Neural progenitor cell (in vitro differentiated cells): ENCODE results near the gene RRBP1. TPM values are rescaled to one million over a fixed set of nuclear protein-coding genes. Genes with fewer than 3 reads are reported as not detected.

Experiments
- DNase-seq: peaks from one replicate; pipeline ENCODE4 v3.0.0-alpha.2; 2016; ENCODE audit warnings: low spot score
- H2AFZ ChIP-seq: fragments of 200-600 bp; sonication (generic); replicated peaks from 2 replicates; pipeline ENCODE4 v1.6.1; 2016; ENCODE audit warnings: antibody characterized with exemption
- H3F3A ChIP-seq: fragments of 200-600 bp; sonication (generic); 2 replicates; pipeline ENCODE4 v1.6.1; 2016; ENCODE audit warnings: antibody characterized with exemption, low read depth
- H3K27ac ChIP-seq: fragments of 200-600 bp; sonication (generic); 2 replicates; pipeline ENCODE4 v1.5.1; 2016; ENCODE audit warnings: mild to moderate bottlenecking
- H3K27me3 ChIP-seq: fragments of 200-600 bp; sonication (generic); 2 replicates; pipeline ENCODE4 v1.6.1; 2016; ENCODE audit warnings: mild to moderate bottlenecking, moderate library complexity
- H3K36me3 ChIP-seq: fragments of 200-600 bp; sonication (generic); 2 replicates; pipeline ENCODE4 v1.5.1; 2016
- H3K4me1 ChIP-seq: fragments of 200-600 bp; sonication (generic); 2 replicates; pipeline ENCODE4 v1.6.1; 2016; ENCODE audit warnings: mixed run types
- H3K4me2 ChIP-seq: fragments of 200-600 bp; sonication (generic); 2 replicates; pipeline ENCODE4 v1.6.1; 2016
- H3K4me3 ChIP-seq: fragments of 200-600 bp; sonication (generic); 2 replicates; pipeline ENCODE4 v1.5.1; 2016
- H3K79me2 ChIP-seq: fragments of 200-600 bp; sonication (generic); 2 replicates; pipeline ENCODE4 v1.6.1; 2016; ENCODE audit warnings: low read depth
- H3K9ac ChIP-seq: fragments of 200-600 bp; sonication (generic); 2 replicates; pipeline ENCODE4 v1.6.1; 2016
- H3K9me3 ChIP-seq: fragments of 200-600 bp; sonication (generic); 2 replicates; pipeline ENCODE4 v1.5.1; 2016; ENCODE audit warnings: low read depth
- H4K20me1 ChIP-seq: fragments of 200-600 bp; sonication (generic); 2 replicates; pipeline ENCODE4 v1.6.1; 2016; ENCODE audit warnings: low read depth
- H3K27ac Mint-ChIP-seq: 3 replicates; pipeline ENCODE4 v1.8.0; 2021; ENCODE audit warnings: mixed read lengths
- H3K27me3 Mint-ChIP-seq: 2 replicates; pipeline ENCODE4 v1.8.0; 2022; ENCODE audit warnings: low read depth, mild to moderate bottlenecking, inconsistent platforms, moderate library complexity, mixed read lengths; ENCODE audit not compliant: insufficient read depth
- H3K36me3 Mint-ChIP-seq: 3 replicates; pipeline ENCODE4 v1.8.0; 2021; ENCODE audit warnings: mixed read lengths
- H3K4me1 Mint-ChIP-seq: 3 replicates; pipeline ENCODE4 v1.8.0; 2021; ENCODE audit warnings: mixed read lengths
- H3K4me3 Mint-ChIP-seq: 3 replicates; pipeline ENCODE4 v1.8.0; 2021; ENCODE audit warnings: mild to moderate bottlenecking, moderate library complexity, mixed read lengths
- H3K9me3 Mint-ChIP-seq: 3 replicates; pipeline ENCODE4 v1.8.0; 2020; ENCODE audit warnings: mixed read lengths
- EZH2 ChIP-seq: fragments of 200-600 bp; sonication (generic); IDR thresholded peaks from 2 replicates; pipeline ENCODE4 v1.6.1; 2017; ENCODE audit warnings: antibody characterized with exemption, mild to moderate bottlenecking, moderate library complexity
- EZH2phosphoT487 ChIP-seq: fragments of 200-600 bp; sonication (generic); IDR thresholded peaks from 2 replicates; pipeline ENCODE4 v1.6.1; 2017; ENCODE audit warnings: antibody characterized with exemption
- total RNA-seq: library from RNA; depleted of rRNA; stranded (reverse); fragments of >200 nt; gene quantifications from 2 replicates; pipeline ENCODE4 v1.2.3, GENCODE V29; 2015; ENCODE audit warnings: low replicate concordance
- TF ChIP-seq, protein P1 (sequence below): fragments of 200-600 bp; sonication (generic); IDR thresholded peaks from 2 replicates; pipeline ENCODE4 v1.5.1; 2017; ENCODE audit warnings: antibody characterized with exemption, mild to moderate bottlenecking

The RRBP1 gene
- total RNA-seq, 1 donor from 2014 or later: 18.2 TPM

DNA sequence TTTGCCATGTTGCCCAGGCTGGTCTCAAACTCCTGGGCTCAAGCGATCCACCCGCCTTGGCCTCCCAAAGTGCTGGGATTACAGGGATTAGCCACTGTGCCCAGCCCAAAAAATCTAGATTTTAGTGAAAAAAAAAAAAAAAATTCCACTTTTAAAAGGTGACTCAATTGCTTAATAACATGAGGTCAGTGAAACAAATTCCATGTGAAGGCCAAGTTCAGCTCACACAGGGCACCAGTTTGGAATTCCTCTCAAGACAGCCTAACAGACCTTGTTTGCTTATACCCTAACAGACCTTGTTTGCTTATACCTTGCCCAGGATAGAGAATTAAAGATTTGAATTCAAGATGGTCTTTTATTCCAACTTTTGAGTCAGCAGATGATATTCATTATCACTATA is 5.1 kb downstream of the RRBP1 start:
- Mint-ChIP-seq H3K4me3 (no peak overlapping the region), H3K4me1 (peaks cover 14% of the 10 kb centered on the region), H3K9me3 (no peaks in the 10 kb centered on the region), H3K36me3 (peaks cover 15% of the 10 kb centered on the region), H3K27ac (no peak overlapping the region), H3K27me3 (peaks cover 7% of the 10 kb centered on the region)
- H2AFZ ChIP-seq: no peak overlapping the region
- no peaks in the 10 kb centered on the region for H3K27me3 ChIP-seq
- no peak overlapping the region for H3K27ac ChIP-seq
- no peak for TF ChIP-seq EZH2
- TF ChIP-seq, protein P1, sequence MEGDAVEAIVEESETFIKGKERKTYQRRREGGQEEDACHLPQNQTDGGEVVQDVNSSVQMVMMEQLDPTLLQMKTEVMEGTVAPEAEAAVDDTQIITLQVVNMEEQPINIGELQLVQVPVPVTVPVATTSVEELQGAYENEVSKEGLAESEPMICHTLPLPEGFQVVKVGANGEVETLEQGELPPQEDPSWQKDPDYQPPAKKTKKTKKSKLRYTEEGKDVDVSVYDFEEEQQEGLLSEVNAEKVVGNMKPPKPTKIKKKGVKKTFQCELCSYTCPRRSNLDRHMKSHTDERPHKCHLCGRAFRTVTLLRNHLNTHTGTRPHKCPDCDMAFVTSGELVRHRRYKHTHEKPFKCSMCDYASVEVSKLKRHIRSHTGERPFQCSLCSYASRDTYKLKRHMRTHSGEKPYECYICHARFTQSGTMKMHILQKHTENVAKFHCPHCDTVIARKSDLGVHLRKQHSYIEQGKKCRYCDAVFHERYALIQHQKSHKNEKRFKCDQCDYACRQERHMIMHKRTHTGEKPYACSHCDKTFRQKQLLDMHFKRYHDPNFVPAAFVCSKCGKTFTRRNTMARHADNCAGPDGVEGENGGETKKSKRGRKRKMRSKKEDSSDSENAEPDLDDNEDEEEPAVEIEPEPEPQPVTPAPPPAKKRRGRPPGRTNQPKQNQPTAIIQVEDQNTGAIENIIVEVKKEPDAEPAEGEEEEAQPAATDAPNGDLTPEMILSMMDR: no peak
- no peak for TF ChIP-seq EZH2phosphoT487
- peaks cover 13% of the 10 kb centered on the region for H3K4me1 ChIP-seq
- no peak overlapping the region for H3K4me2 ChIP-seq
- no peaks in the 10 kb centered on the region for H3K36me3 ChIP-seq
- H3F3A ChIP-seq: peaks cover 12% of the 10 kb centered on the region
- no peak for DNase-seq
- peaks cover 40% of the 10 kb centered on the region for H4K20me1 ChIP-seq
- no peak overlapping the region for H3K4me3 ChIP-seq
- H3K9ac ChIP-seq: no peak overlapping the region
- peaks cover 58% of the 10 kb centered on the region for H3K79me2 ChIP-seq
- H3K9me3 ChIP-seq: no peaks in the 10 kb centered on the region

DNA sequence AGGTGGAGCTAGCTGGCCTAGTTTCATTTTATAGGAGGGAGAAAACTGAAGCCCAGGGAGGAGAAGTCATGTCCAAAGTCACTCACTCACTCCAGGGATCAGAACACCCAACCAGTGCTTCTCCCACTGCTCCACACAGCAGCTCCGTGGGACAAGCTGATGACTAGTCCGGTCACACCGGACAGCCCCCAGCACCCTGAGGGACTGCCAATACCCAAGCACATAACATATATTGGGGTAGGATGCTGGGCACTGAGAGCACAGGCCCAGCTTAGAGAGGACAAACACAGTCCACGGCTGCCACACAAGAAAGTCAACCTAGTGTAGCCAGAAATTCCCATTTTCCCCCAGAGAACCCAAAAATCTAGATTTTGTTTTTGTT is 5.7 kb downstream of the RRBP1 start:
- Histone ChIP-seq H3F3A (peaks cover 12% of the 10 kb centered on the region), H3K9me3 (no peaks in the 10 kb centered on the region), H3K4me1 (peaks cover 13% of the 10 kb centered on the region), H3K4me3 (no peak overlapping the region), H3K27me3 (no peaks in the 10 kb centered on the region), H3K4me2 (no peak overlapping the region), H4K20me1 (peaks cover 44% of the 10 kb centered on the region), H3K27ac (no peak overlapping the region), H2AFZ (no peak overlapping the region), H3K79me2 (peaks cover 64% of the 10 kb centered on the region), H3K36me3 (no peaks in the 10 kb centered on the region), H3K9ac (no peak overlapping the region)
- peaks cover 14% of the 10 kb centered on the region for H3K4me1 Mint-ChIP-seq
- no peak for DNase-seq
- TF ChIP-seq EZH2phosphoT487 (no peak), EZH2 (no peak)
- TF ChIP-seq, protein P1: no peak
- H3K27me3 Mint-ChIP-seq: peaks cover 7% of the 10 kb centered on the region
- no peak overlapping the region for H3K4me3 Mint-ChIP-seq
- H3K27ac Mint-ChIP-seq: no peak overlapping the region
- no peaks in the 10 kb centered on the region for H3K9me3 Mint-ChIP-seq
- peaks cover 15% of the 10 kb centered on the region for H3K36me3 Mint-ChIP-seq

DNA sequence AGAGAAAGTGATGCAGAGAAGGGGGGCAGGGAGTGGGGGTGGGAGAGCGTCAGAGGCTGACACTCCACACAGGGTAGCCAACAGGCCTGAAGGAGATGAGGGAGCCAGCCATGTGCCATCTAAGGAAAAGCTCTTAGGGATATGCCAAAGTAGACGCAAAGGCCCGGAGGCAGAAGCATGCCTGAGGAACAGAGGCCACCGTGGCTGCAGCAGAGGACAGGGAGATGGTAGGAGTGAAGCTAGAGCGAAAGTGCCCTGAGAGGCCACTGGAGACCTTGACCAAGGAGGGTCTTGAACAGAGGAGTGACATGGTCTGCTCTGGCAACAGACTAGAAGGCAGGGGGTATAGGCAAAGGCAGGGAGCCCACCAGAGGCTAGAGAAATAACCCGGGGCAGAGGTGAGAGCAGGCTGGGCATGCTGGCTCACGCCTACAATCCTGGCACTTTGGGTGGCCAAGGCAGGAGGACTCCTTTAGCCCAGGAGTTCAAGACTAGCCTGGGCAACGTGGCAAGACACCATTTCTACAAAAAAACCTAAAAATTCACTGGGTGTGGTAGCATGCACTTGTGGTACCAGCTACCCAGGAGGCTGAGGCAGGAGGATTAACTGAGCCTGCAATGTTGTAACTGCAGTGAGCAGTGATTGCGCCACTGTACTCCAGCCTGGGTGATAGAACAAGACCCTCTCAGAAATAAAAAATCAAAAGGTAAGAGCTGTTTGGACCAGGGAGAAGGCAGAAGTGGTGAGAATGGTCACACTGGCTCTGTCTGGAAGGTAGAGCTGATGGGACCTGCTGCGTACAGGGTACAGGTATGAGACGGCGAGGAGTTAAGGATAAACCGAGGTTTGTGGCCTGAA is 6.3 kb downstream of the RRBP1 start:
- no peak overlapping the region for H3K4me3 ChIP-seq
- H3K27ac ChIP-seq: no peak overlapping the region
- H3K27me3 ChIP-seq: no peaks in the 10 kb centered on the region
- H3K4me1 ChIP-seq: peaks cover 13% of the 10 kb centered on the region
- no peak overlapping the region for H3K4me2 ChIP-seq
- peaks cover 17% of the 10 kb centered on the region for H3K36me3 Mint-ChIP-seq
- no peak overlapping the region for H3K4me3 Mint-ChIP-seq
- H4K20me1 ChIP-seq: peaks cover 44% of the 10 kb centered on the region
- TF ChIP-seq, protein P1: no peak
- no peak for TF ChIP-seq EZH2phosphoT487
- no peak for TF ChIP-seq EZH2
- H3K27me3 Mint-ChIP-seq: peaks cover 7% of the 10 kb centered on the region
- DNase-seq: no peak
- peaks cover 11% of the 10 kb centered on the region for H3F3A ChIP-seq
- no peak overlapping the region for H2AFZ ChIP-seq
- H3K36me3 ChIP-seq: no peaks in the 10 kb centered on the region
- peaks cover 63% of the 10 kb centered on the region for H3K79me2 ChIP-seq
- no peak overlapping the region for H3K9ac ChIP-seq
- H3K4me1 Mint-ChIP-seq: peaks cover 14% of the 10 kb centered on the region
- no peaks in the 10 kb centered on the region for H3K9me3 Mint-ChIP-seq
- no peak overlapping the region for H3K27ac Mint-ChIP-seq
- H3K9me3 ChIP-seq: no peaks in the 10 kb centered on the region
